ENCODE measurements around the gene SUN1.

GRCh38 chr7:836429-836828 lies 4.2 kb downstream of the SUN1 start:
- TF ChIP-seq TAF1 (IDR thresholded peaks at IDR 0.05; ENCODE audit: low read depth, low read length) (no peak), POLR2AphosphoS5 (IDR thresholded peaks at IDR 0.05; ENCODE audit: low read depth, low read length) (no peak), POLR2A (IDR thresholded peaks at IDR 0.05; ENCODE audit: low read depth, low read length) (no peak), PAX5 (IDR thresholded peaks at IDR 0.05; ENCODE audit: insufficient read depth, low read length, severe bottlenecking) (no peak)
